ENCODE data around the gene DBT.

The DBT gene

GRCh38 chr1:100178091-100178490 lies 71.5 kb downstream of the DBT start, which contains the start of gene LRRC39:
Gene LRRC39, minus strand, starts transcription at chr1:100178256. Its CDS starts 9,740 bp downstream, at chr1:100168516.
- Histone ChIP-seq H3K4me3 (ENCODE audit: low read length) (no peak within 1 kb of the TSS), H3K36me3 (ENCODE audit: control insufficient read depth, insufficient read depth, low read length) (no peaks in the 10 kb centered on the region), H3K9ac (ENCODE audit: low read length) (no peak within 1 kb of the TSS), H3K27me3 (ENCODE audit: control insufficient read depth, insufficient read depth, low read length) (no peaks in the 10 kb centered on the region), H3K27ac (ENCODE audit: low read depth, low read length) (no peak within 1 kb of the TSS), H3K4me1 (ENCODE audit: control insufficient read depth, insufficient read depth, low read length) (peaks cover 2% of the 10 kb centered on the region)

GRCh38 chr1:100177295-100178041 lies 72.2 kb downstream of the DBT start:
- Histone ChIP-seq H3K36me3 (ENCODE audit: control insufficient read depth, insufficient read depth, low read length) (no peaks in the 10 kb centered on the region), H3K4me3 (ENCODE audit: low read length) (no peak overlapping the region), H3K9ac (ENCODE audit: low read length) (no peak overlapping the region), H3K4me1 (ENCODE audit: control insufficient read depth, insufficient read depth, low read length) (peaks cover 2% of the 10 kb centered on the region), H3K27me3 (ENCODE audit: control insufficient read depth, insufficient read depth, low read length) (no peaks in the 10 kb centered on the region), H3K27ac (ENCODE audit: low read depth, low read length) (no peak overlapping the region)

GRCh38 chr1:100168051-100168450 lies 81.6 kb downstream of the DBT start:
- no peaks in the 10 kb centered on the region for H3K4me1 ChIP-seq (ENCODE audit: control insufficient read depth, insufficient read depth, low read length)
- H3K27me3 ChIP-seq (ENCODE audit: control insufficient read depth, insufficient read depth, low read length): no peaks in the 10 kb centered on the region
- no peaks in the 10 kb centered on the region for H3K36me3 ChIP-seq (ENCODE audit: control insufficient read depth, insufficient read depth, low read length)
- no peak overlapping the region for H3K9ac ChIP-seq (ENCODE audit: low read length)
- no peak overlapping the region for H3K27ac ChIP-seq (ENCODE audit: low read depth, low read length)
- no peak overlapping the region for H3K4me3 ChIP-seq (ENCODE audit: low read length)

- Histone ChIP-seq H3K36me3 (ENCODE audit: control insufficient read depth, insufficient read depth, low read length) (no peaks in the 10 kb centered on the region), H3K27me3 (ENCODE audit: control insufficient read depth, insufficient read depth, low read length) (no peaks in the 10 kb centered on the region), H3K27ac (ENCODE audit: low read depth, low read length) (no peak overlapping the region), H3K4me1 (ENCODE audit: control insufficient read depth, insufficient read depth, low read length) (no peaks in the 10 kb centered on the region), H3K9ac (ENCODE audit: low read length) (no peak overlapping the region), H3K4me3 (ENCODE audit: low read length) (no peak overlapping the region)
Observed at GRCh38 chr1:100164702-100165101, 84.9 kb downstream of the DBT start.

GRCh38 chr1:100164216-100164615 lies 85.4 kb downstream of the DBT start:
- no peak overlapping the region for H3K27ac ChIP-seq (ENCODE audit: low read depth, low read length)
- no peaks in the 10 kb centered on the region for H3K36me3 ChIP-seq (ENCODE audit: control insufficient read depth, insufficient read depth, low read length)
- no peaks in the 10 kb centered on the region for H3K4me1 ChIP-seq (ENCODE audit: control insufficient read depth, insufficient read depth, low read length)
- no peaks in the 10 kb centered on the region for H3K27me3 ChIP-seq (ENCODE audit: control insufficient read depth, insufficient read depth, low read length)
- no peak overlapping the region for H3K9ac ChIP-seq (ENCODE audit: low read length)
- no peak overlapping the region for H3K4me3 ChIP-seq (ENCODE audit: low read length)

GRCh38 chr1:100162881-100163280 lies 86.8 kb downstream of the DBT start:
- Histone ChIP-seq H3K27ac (ENCODE audit: low read depth, low read length) (no peak overlapping the region), H3K9ac (ENCODE audit: low read length) (no peak overlapping the region), H3K27me3 (ENCODE audit: control insufficient read depth, insufficient read depth, low read length) (no peaks in the 10 kb centered on the region), H3K4me1 (ENCODE audit: control insufficient read depth, insufficient read depth, low read length) (no peaks in the 10 kb centered on the region), H3K4me3 (ENCODE audit: low read length) (no peak overlapping the region), H3K36me3 (ENCODE audit: control insufficient read depth, insufficient read depth, low read length) (no peaks in the 10 kb centered on the region)

- no peak overlapping the region for H3K9ac ChIP-seq (ENCODE audit: low read length)
- peaks cover 1% of the 10 kb centered on the region for H3K36me3 ChIP-seq (ENCODE audit: control insufficient read depth, insufficient read depth, low read length)
- no peak overlapping the region for H3K4me3 ChIP-seq (ENCODE audit: low read length)
- no peaks in the 10 kb centered on the region for H3K4me1 ChIP-seq (ENCODE audit: control insufficient read depth, insufficient read depth, low read length)
- no peak overlapping the region for H3K27ac ChIP-seq (ENCODE audit: low read depth, low read length)
- H3K27me3 ChIP-seq (ENCODE audit: control insufficient read depth, insufficient read depth, low read length): no peaks in the 10 kb centered on the region
Observed at GRCh38 chr1:100152271-100152670, 97.4 kb downstream of the DBT start.

GRCh38 chr1:100151679-100152078 lies 98.0 kb downstream of the DBT start:
- no peak overlapping the region for H3K9ac ChIP-seq (ENCODE audit: low read length)
- no peaks in the 10 kb centered on the region for H3K27me3 ChIP-seq (ENCODE audit: control insufficient read depth, insufficient read depth, low read length)
- H3K27ac ChIP-seq (ENCODE audit: low read depth, low read length): no peak overlapping the region
- peaks cover 3% of the 10 kb centered on the region for H3K36me3 ChIP-seq (ENCODE audit: control insufficient read depth, insufficient read depth, low read length)
- H3K4me1 ChIP-seq (ENCODE audit: control insufficient read depth, insufficient read depth, low read length): no peaks in the 10 kb centered on the region
- no peak overlapping the region for H3K4me3 ChIP-seq (ENCODE audit: low read length)

- no peak overlapping the region for H3K4me3 ChIP-seq (ENCODE audit: low read length)
- no peak overlapping the region for H3K27ac ChIP-seq (ENCODE audit: low read depth, low read length)
- no peaks in the 10 kb centered on the region for H3K27me3 ChIP-seq (ENCODE audit: control insufficient read depth, insufficient read depth, low read length)
- H3K36me3 ChIP-seq (ENCODE audit: control insufficient read depth, insufficient read depth, low read length): peaks cover 14% of the 10 kb centered on the region
- H3K4me1 ChIP-seq (ENCODE audit: control insufficient read depth, insufficient read depth, low read length): no peaks in the 10 kb centered on the region
- H3K9ac ChIP-seq (ENCODE audit: low read length): no peak overlapping the region
Observed at GRCh38 chr1:100147875-100148274, 101.8 kb downstream of the DBT start.

- Histone ChIP-seq H3K4me3 (ENCODE audit: low read length) (no peak overlapping the region), H3K27ac (ENCODE audit: low read depth, low read length) (no peak overlapping the region), H3K4me1 (ENCODE audit: control insufficient read depth, insufficient read depth, low read length) (no peaks in the 10 kb centered on the region), H3K36me3 (ENCODE audit: control insufficient read depth, insufficient read depth, low read length) (peaks cover 18% of the 10 kb centered on the region), H3K27me3 (ENCODE audit: control insufficient read depth, insufficient read depth, low read length) (no peaks in the 10 kb centered on the region), H3K9ac (ENCODE audit: low read length) (no peak overlapping the region)
Observed at GRCh38 chr1:100146958-100147357, 102.7 kb downstream of the DBT start.

- no peak overlapping the region for H3K9ac ChIP-seq (ENCODE audit: low read length)
- H3K36me3 ChIP-seq (ENCODE audit: control insufficient read depth, insufficient read depth, low read length): peaks cover 20% of the 10 kb centered on the region
Observed at GRCh38 chr1:100145116-100145515, 104.5 kb downstream of the DBT start.

GRCh38 chr1:100142343-100142742 lies 107.3 kb downstream of the DBT start:
- Histone ChIP-seq H3K27ac (ENCODE audit: low read depth, low read length) (no peak overlapping the region), H3K27me3 (ENCODE audit: control insufficient read depth, insufficient read depth, low read length) (no peaks in the 10 kb centered on the region), H3K4me3 (ENCODE audit: low read length) (no peak overlapping the region), H3K36me3 (ENCODE audit: control insufficient read depth, insufficient read depth, low read length) (peaks cover 28% of the 10 kb centered on the region), H3K9ac (ENCODE audit: low read length) (no peak overlapping the region), H3K4me1 (ENCODE audit: control insufficient read depth, insufficient read depth, low read length) (no peaks in the 10 kb centered on the region)

More at GRCh38 chr1:100145116-100145515, 104.5 kb downstream of the DBT start:
- no peak overlapping the region for H3K27ac ChIP-seq (ENCODE audit: low read depth, low read length)
- H3K27me3 ChIP-seq (ENCODE audit: control insufficient read depth, insufficient read depth, low read length): no peaks in the 10 kb centered on the region
- H3K4me1 ChIP-seq (ENCODE audit: control insufficient read depth, insufficient read depth, low read length): no peaks in the 10 kb centered on the region
- no peak overlapping the region for H3K4me3 ChIP-seq (ENCODE audit: low read length)

- H3K4me3 ChIP-seq (ENCODE audit: low read length): no peak overlapping the region
- no peaks in the 10 kb centered on the region for H3K27me3 ChIP-seq (ENCODE audit: control insufficient read depth, insufficient read depth, low read length)
- H3K36me3 ChIP-seq (ENCODE audit: control insufficient read depth, insufficient read depth, low read length): peaks cover 28% of the 10 kb centered on the region
- H3K4me1 ChIP-seq (ENCODE audit: control insufficient read depth, insufficient read depth, low read length): no peaks in the 10 kb centered on the region
- H3K9ac ChIP-seq (ENCODE audit: low read length): no peak overlapping the region
- H3K27ac ChIP-seq (ENCODE audit: low read depth, low read length): no peak overlapping the region
Observed at GRCh38 chr1:100141192-100141591, 108.4 kb downstream of the DBT start.

Measured in rectal smooth muscle tissue (tissue), 1 donor.